Karpas-422 (cell line): ENCODE data around the gene PLD1. TPM values are rescaled to one million over a fixed set of nuclear protein-coding genes. Genes with fewer than 3 reads are reported as not detected.
"Not testable (repeated sequence)": the region's sequence is repeated elsewhere in the genome, so short reads cannot be mapped to it uniquely, and the experiment has no call there.

ENCODE experiments used
- DNase-seq: peaks from one replicate; pipeline ENCODE4 v3.0.0-alpha.2; 2015
- H2AFZ ChIP-seq: fragments of 200-600 bp; sonication (generic); 2 replicates; pipeline ENCODE4 v1.6.1; 2014; ENCODE audit warnings: antibody characterized with exemption, low read length, mixed read lengths
- H3K27ac ChIP-seq: fragments of 200-600 bp; sonication (generic); 2 replicates; pipeline ENCODE4 v1.5.1; 2014; ENCODE audit warnings: mild to moderate bottlenecking, low read length, moderate library complexity
- H3K27me3 ChIP-seq: fragments of 200-600 bp; sonication (generic); 2 replicates; pipeline ENCODE4 v1.6.1; 2014; ENCODE audit warnings: low read length, mixed read lengths
- H3K36me3 ChIP-seq: fragments of 200-600 bp; sonication (generic); 2 replicates; pipeline ENCODE4 v1.6.1; 2014; ENCODE audit warnings: low read length, mixed read lengths; ENCODE audit not compliant: insufficient read depth
- H3K4me1 ChIP-seq: fragments of 200-600 bp; sonication (generic); 2 replicates; pipeline ENCODE4 v1.6.1; 2014; ENCODE audit warnings: mild to moderate bottlenecking, low read length, mixed read lengths
- H3K4me2 ChIP-seq: fragments of 200-600 bp; sonication (generic); 2 replicates; pipeline ENCODE4 v1.6.1; 2014; ENCODE audit warnings: low read length, low read depth, mild to moderate bottlenecking; ENCODE audit not compliant: poor library complexity, severe bottlenecking
- H3K4me3 ChIP-seq: fragments of 200-600 bp; sonication (generic); 2 replicates; pipeline ENCODE4 v1.5.1; 2014; ENCODE audit warnings: mild to moderate bottlenecking, antibody characterized with exemption, low read length, mixed read lengths
- H3K79me2 ChIP-seq: fragments of 200-600 bp; sonication (generic); 2 replicates; pipeline ENCODE4 v1.6.1; 2014; ENCODE audit warnings: mild to moderate bottlenecking, low read length, mixed read lengths
- H3K9ac ChIP-seq: fragments of 200-600 bp; sonication (generic); 2 replicates; pipeline ENCODE4 v1.6.0; 2014; ENCODE audit warnings: low read length
- H3K9me2 ChIP-seq: fragments of 200-600 bp; sonication (generic), shearing (Covaris generic); replicated peaks from 2 replicates; pipeline ENCODE4 v1.6.0; 2014; ENCODE audit warnings: mild to moderate bottlenecking, low read length, moderate library complexity; ENCODE audit not compliant: insufficient read depth
- H3K9me3 ChIP-seq: fragments of 300-700, 200-600 bp; sonication (generic); 2 replicates; pipeline ENCODE4 v1.6.1; 2014; ENCODE audit warnings: low read length, mixed read lengths
- H4K20me1 ChIP-seq: fragments of 200-600 bp; sonication (generic); 2 replicates; pipeline ENCODE4 v1.6.1; 2014; ENCODE audit warnings: mild to moderate bottlenecking, antibody characterized with exemption, low read length, low read depth; ENCODE audit not compliant: insufficient read depth
- total RNA-seq: library from RNA; depleted of rRNA; stranded (reverse); fragments of >200 nt; shearing (Covaris generic); gene quantifications from 2 replicates; pipeline ENCODE4 v1.2.3, GENCODE V29; 2014; ENCODE audit warnings: low replicate concordance; rRNA removed

The PLD1 gene, protein sequence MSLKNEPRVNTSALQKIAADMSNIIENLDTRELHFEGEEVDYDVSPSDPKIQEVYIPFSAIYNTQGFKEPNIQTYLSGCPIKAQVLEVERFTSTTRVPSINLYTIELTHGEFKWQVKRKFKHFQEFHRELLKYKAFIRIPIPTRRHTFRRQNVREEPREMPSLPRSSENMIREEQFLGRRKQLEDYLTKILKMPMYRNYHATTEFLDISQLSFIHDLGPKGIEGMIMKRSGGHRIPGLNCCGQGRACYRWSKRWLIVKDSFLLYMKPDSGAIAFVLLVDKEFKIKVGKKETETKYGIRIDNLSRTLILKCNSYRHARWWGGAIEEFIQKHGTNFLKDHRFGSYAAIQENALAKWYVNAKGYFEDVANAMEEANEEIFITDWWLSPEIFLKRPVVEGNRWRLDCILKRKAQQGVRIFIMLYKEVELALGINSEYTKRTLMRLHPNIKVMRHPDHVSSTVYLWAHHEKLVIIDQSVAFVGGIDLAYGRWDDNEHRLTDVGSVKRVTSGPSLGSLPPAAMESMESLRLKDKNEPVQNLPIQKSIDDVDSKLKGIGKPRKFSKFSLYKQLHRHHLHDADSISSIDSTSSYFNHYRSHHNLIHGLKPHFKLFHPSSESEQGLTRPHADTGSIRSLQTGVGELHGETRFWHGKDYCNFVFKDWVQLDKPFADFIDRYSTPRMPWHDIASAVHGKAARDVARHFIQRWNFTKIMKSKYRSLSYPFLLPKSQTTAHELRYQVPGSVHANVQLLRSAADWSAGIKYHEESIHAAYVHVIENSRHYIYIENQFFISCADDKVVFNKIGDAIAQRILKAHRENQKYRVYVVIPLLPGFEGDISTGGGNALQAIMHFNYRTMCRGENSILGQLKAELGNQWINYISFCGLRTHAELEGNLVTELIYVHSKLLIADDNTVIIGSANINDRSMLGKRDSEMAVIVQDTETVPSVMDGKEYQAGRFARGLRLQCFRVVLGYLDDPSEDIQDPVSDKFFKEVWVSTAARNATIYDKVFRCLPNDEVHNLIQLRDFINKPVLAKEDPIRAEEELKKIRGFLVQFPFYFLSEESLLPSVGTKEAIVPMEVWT
- total RNA-seq: not detected in 2 replicates

DNA sequence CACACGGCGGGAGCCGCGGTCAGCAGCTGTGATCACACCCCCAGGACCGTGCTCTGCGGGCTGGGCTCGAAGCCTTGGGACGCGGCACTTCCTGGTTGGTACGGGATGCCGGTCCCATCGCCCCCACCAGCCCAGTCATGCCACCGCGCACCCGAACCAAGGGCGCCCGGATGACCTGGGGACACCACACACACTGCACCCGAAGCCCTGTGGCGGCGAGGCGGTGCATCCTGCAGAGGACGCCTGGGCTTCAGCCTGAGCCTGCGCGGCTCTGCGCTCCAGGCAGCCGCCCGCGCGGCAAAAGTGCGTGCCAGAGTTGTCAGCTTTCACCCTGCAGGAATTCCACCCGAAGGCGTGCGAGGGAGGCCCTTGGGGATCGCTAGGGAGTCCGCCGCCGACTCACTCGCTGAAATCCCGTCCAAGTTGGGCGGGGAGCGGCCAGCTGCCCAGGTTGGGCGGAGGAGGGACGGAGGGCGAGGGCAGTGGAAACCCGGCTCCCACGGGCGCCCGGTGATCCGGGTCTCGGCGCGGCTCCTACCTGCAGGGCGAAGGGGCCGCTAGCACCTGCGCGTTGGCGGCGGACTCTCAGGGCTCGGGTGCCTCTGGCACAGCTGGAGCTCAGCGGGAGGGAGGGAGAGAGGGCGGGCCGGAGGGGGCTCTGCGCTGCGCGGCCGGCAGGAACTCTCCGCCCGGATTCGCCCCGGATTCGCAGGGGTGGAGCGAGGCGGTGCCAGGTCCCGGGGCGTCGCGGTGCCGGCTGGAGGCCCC, at the start of gene PLD1:
Gene PLD1 (minus strand): TSS at position 623 of the 768 bp plus-strand sequence. CDS start 72,432 bp downstream, outside the sequence.
- Histone ChIP-seq H3K27ac (no peak within 1 kb of the TSS), H3K4me3 (no peak within 1 kb of the TSS)
- DNase-seq: no peak

DNA sequence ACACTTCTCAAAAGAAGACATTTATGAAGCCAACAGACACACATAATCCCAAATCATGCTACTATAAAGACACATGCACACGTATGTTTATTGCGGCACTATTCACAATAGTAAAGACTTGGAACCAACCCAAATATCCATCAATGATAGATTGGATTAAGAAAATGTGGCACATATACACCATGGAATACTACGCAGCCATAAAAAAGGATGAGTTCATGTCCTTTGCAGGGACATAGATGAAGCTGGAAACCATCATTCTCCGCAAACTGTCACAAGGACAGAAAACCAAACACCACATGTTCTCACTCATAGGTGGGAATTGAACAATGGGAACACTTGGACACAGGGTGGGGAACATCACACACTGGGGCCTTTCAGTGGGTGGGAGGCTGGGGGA, 48.5 kb upstream of the PLD1 start:
- not testable (repeated sequence) for H3K9ac ChIP-seq, H3K27ac ChIP-seq, H2AFZ ChIP-seq, DNase-seq, H3K9me3 ChIP-seq, H3K4me2 ChIP-seq, H3K4me1 ChIP-seq, H3K9me2 ChIP-seq, H3K79me2 ChIP-seq, H4K20me1 ChIP-seq, H3K27me3 ChIP-seq, H3K4me3 ChIP-seq, H3K36me3 ChIP-seq

More for the DNA sequence above, at the start of gene PLD1:
- H2AFZ ChIP-seq: no peak within 1 kb of the TSS
- H3K4me2 ChIP-seq: no peak within 1 kb of the TSS
- H3K9ac ChIP-seq: no peak within 1 kb of the TSS
- no peaks in the 10 kb centered on the region for H3K79me2 ChIP-seq
- H3K4me1 ChIP-seq: no peaks in the 10 kb centered on the region
- H3K36me3 ChIP-seq: no peaks in the 10 kb centered on the region
- no peaks in the 10 kb centered on the region for H3K9me2 ChIP-seq
- H4K20me1 ChIP-seq: no peaks in the 10 kb centered on the region
- no peaks in the 10 kb centered on the region for H3K27me3 ChIP-seq
- no peaks in the 10 kb centered on the region for H3K9me3 ChIP-seq

DNA sequence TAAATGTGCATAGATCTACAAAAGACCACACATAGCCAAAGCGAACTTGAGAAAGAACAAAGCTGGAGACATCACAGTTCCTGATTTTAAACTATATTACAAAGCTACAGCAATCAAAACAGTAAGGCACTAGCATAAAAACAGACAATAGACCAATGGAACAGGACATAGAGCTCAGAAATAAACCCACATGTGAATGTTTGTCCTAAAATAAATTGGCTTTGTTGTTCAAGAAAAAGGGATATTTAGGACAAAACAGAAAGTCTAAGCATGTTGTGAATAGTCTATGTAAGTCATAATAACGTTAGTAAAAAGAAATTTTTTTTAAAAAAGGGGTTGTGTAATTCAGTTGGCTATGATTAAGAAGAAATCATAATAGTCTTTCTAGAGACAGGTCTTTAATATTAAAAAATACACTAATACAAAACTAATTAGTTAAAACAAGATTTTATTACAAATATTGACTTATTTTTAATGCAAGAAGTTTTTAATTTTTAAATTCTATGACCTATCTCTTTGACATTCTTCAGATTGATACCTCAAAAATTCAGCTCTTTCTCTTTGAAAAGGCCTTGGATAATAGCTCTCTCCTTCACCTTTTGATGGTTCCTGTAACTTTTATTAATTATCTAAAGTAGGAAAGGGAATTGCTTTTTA, 44.5 kb upstream of the PLD1 start:
- no peaks in the 10 kb centered on the region for H4K20me1 ChIP-seq
- H3K27ac ChIP-seq: no peak overlapping the region
- H3K79me2 ChIP-seq: no peaks in the 10 kb centered on the region
- H3K4me3 ChIP-seq: no peak overlapping the region
- H3K9ac ChIP-seq: no peak overlapping the region
- no peaks in the 10 kb centered on the region for H3K4me1 ChIP-seq
- H3K36me3 ChIP-seq: no peaks in the 10 kb centered on the region
- peaks cover 9% of the 10 kb centered on the region for H3K9me3 ChIP-seq
- no peak overlapping the region for H3K4me2 ChIP-seq
- H3K9me2 ChIP-seq: no peaks in the 10 kb centered on the region
- H2AFZ ChIP-seq: no peak overlapping the region
- 0 out of 2 replicates have a peak, but pooled peaks cover 3% of the 10 kb centered on the region for H3K27me3 ChIP-seq
- DNase-seq: no peak

DNA sequence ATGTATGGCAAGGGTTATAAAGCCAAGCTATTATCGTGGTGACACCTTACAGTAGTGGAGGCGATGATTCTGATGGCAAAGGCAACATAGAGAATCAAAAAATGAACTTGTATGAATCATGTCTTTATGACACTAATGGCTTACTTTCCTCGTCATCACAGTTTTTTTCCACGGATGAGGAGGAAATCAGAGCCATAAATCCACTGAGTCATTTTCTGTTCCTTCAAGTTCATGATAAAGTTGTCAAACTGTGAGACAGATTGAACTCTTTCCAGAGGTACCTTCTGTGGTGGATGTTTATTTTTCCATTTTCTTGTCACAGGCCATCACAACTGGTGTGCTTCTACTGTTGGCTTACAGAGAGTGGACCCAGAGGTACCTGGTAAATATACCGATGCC, 41.4 kb upstream of the PLD1 start:
- peaks cover 9% of the 10 kb centered on the region for H3K9me3 ChIP-seq
- H4K20me1 ChIP-seq: no peaks in the 10 kb centered on the region
- H3K36me3 ChIP-seq: no peaks in the 10 kb centered on the region
- no peaks in the 10 kb centered on the region for H3K4me1 ChIP-seq
- no peak overlapping the region for H2AFZ ChIP-seq
- H3K9ac ChIP-seq: no peak overlapping the region
- no peak overlapping the region for H3K27ac ChIP-seq
- no peak overlapping the region for H3K4me3 ChIP-seq
- DNase-seq: no peak
- no peaks in the 10 kb centered on the region for H3K9me2 ChIP-seq
- H3K27me3 ChIP-seq: 0 out of 2 replicates have a peak, but pooled peaks cover 3% of the 10 kb centered on the region
- no peak overlapping the region for H3K4me2 ChIP-seq
- no peaks in the 10 kb centered on the region for H3K79me2 ChIP-seq

DNA sequence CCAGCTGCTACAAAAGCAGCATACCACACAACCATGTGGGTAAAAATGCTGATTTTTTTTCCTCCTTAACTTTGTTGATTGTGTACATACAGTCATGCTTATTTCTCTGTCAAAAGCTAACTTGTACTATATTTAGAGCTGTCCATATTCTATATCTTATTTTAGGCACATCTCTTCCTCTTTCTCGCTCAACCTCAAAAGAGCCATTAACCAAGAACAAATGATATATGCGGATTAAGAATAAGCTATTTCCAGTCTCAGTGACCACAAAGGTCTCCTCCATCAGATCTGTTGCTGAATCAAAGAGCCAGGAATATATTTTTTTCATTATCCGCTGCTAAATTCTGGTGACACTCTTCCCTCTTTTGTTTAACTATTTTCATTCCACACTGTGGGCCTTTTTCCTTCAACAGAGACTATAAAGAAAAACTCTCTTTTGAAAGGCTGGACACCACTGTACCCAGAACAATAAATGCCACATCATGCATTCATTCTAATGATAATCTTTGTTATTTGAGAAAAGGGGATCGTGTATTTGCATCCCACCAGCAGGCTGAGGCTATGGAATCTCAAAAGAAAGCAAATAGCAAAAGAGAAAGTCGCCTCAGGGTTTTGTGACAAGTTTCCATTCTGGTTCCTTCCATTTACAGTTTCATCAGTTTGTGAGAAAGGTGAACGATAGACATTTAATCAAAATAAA, 40.8 kb upstream of the PLD1 start:
- Histone ChIP-seq H3K9ac (no peak overlapping the region), H4K20me1 (no peaks in the 10 kb centered on the region), H3K27me3 (0 out of 2 replicates have a peak, but pooled peaks cover under 1% of the 10 kb centered on the region), H3K4me2 (no peak overlapping the region), H3K27ac (no peak overlapping the region), H3K36me3 (no peaks in the 10 kb centered on the region), H3K4me3 (no peak overlapping the region), H3K4me1 (no peaks in the 10 kb centered on the region), H3K79me2 (no peaks in the 10 kb centered on the region), H2AFZ (no peak overlapping the region), H3K9me2 (no peaks in the 10 kb centered on the region), H3K9me3 (peaks cover 9% of the 10 kb centered on the region)
- no peak for DNase-seq

DNA sequence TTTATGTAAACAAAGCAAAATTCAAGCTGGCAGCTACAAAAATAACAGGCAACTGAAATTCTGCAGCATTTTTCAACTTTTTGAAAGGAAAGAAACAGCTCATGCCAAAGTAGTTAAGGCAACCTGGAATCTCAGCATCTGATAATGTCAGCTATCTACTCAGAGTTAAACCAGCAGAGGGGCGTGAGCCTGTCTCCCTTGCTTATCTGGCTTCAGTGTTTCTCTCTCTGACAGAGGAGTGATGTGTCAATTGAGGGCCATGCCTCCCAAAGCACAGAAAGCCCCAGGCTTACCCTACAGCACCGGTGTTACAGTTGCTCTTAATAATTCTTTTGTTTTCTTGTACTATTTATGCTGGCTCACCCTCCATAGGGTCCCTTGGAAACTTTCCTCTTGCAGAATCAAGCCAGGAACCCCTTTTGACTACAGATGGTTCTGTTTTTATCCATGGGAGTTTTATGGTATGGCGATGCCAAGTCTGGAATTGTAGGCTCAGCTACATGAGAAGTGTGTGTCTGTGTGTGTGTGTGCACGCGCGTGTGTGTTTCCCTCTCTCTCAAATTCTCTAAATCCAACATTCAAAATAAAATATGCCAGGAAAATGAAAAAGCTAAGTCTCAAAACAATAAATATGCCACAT, 40.2 kb upstream of the PLD1 start:
- Histone ChIP-seq H3K36me3 (no peaks in the 10 kb centered on the region), H3K4me2 (no peak overlapping the region), H3K4me1 (no peaks in the 10 kb centered on the region), H4K20me1 (no peaks in the 10 kb centered on the region), H3K9me3 (peaks cover 9% of the 10 kb centered on the region), H3K79me2 (no peaks in the 10 kb centered on the region), H2AFZ (no peak overlapping the region), H3K27ac (no peak overlapping the region), H3K9me2 (no peaks in the 10 kb centered on the region), H3K4me3 (no peak overlapping the region), H3K27me3 (no peaks in the 10 kb centered on the region), H3K9ac (no peak overlapping the region)
- DNase-seq: no peak
